GM20000 (cell line): ENCODE data around the gene AGTR1.

ENCODE experiments used
- DNase-seq: peaks from one replicate; pipeline ENCODE4 v3.0.0; 2012; ENCODE audit warnings: low spot score
- TF ChIP-seq, protein P1 (sequence below): IDR thresholded peaks from 2 replicates; pipeline ENCODE4 v1.5.1; 2012; ENCODE audit warnings: mild to moderate bottlenecking, control low read depth; ENCODE audit errors: extremely low read depth, missing control alignments

AGTR1 gene

DNA sequence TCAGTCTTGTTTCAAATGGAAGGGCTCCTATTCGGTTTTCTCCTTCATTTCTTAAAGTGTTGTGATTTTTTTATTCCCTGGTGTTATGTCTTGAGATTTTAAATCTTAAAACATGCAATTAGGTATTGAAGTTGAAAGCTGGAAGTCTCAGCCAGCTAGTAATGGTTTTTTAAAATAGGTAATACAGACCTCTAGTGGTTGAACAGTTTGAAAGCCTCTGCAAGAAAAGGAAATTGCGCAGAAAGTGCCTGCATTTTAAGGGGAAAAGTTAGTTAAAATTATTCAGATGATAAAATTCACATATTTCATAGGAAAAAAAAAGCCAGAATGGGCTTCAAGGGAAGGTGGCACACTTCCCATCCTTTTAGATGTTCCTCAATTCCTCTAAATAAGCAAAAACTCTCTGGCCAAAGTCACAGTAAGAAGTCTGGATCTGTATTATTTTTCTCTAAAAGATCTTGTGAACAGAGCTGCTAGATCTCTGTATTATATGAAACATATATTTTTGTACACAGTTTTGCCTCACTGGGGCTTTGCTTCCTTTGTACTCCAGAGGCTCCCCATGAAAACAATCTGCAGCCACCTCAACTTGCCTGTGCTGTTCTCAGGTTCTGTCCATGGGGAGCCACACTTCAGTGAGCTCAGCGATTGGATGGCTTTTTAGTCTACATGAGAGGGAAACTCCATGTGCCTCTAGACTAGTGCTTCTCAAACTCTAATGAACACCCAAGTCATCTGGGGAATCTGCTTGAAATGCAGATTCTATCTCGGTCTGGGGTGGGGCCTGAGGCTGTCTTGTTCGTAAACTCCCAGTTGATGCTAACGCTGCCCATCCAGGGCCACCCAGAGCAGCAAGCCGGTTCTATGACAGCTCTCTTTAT is 21.5 kb downstream of the AGTR1 start:
- no peak for DNase-seq

GRCh38 chr3:148720873-148721272 is 23.2 kb downstream of the AGTR1 start:
- DNase-seq: no peak
- TF ChIP-seq, protein P1, sequence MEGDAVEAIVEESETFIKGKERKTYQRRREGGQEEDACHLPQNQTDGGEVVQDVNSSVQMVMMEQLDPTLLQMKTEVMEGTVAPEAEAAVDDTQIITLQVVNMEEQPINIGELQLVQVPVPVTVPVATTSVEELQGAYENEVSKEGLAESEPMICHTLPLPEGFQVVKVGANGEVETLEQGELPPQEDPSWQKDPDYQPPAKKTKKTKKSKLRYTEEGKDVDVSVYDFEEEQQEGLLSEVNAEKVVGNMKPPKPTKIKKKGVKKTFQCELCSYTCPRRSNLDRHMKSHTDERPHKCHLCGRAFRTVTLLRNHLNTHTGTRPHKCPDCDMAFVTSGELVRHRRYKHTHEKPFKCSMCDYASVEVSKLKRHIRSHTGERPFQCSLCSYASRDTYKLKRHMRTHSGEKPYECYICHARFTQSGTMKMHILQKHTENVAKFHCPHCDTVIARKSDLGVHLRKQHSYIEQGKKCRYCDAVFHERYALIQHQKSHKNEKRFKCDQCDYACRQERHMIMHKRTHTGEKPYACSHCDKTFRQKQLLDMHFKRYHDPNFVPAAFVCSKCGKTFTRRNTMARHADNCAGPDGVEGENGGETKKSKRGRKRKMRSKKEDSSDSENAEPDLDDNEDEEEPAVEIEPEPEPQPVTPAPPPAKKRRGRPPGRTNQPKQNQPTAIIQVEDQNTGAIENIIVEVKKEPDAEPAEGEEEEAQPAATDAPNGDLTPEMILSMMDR: no peak

More for the DNA sequence above, 21.5 kb downstream of the AGTR1 start:
- TF ChIP-seq, protein P1: no peak

- no peak for DNase-seq
- TF ChIP-seq, protein P1: no peak
Observed at GRCh38 chr3:148723631-148724030, 25.9 kb downstream of the AGTR1 start.

GRCh38 chr3:148727231-148727630 is 29.5 kb downstream of the AGTR1 start:
- peak; percentile 11 for DNase-seq

GRCh38 chr3:148728753-148729152 is 31.1 kb downstream of the AGTR1 start:
- no peak for DNase-seq
- TF ChIP-seq, protein P1: no peak

More at GRCh38 chr3:148727231-148727630, 29.5 kb downstream of the AGTR1 start:
- TF ChIP-seq, protein P1: peak; percentile 39

DNA sequence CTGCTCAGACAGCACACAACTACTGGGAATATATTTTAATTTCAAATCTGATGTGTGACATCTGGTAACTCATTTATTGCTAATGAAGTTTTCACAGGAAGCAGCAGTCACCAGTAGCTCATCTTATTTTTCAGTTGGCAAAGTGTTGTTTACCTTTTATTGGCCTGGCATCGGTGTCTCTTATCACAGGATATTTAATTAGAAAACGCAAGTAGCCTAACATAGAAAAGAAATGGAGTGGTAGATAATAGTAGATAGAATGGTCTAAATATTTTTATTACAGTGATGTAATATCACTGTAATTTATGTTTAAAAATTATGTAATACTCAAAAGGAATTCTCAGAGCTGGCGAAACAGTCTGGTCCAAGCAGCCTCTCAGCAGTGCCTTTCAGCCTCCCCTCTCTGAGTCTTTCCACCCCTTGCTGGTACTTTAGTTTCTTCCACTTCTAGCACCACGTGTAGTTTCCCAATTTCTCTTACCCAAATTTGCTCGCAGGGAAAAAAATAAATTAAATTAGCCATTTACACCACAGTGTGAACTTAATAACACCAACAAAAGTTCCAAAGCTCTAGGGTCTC is 31.9 kb downstream of the AGTR1 start:
- no peak for DNase-seq
- TF ChIP-seq, protein P1: no peak

- TF ChIP-seq, protein P1: no peak
- DNase-seq: no peak
Observed at GRCh38 chr3:148730676-148731075, 33.0 kb downstream of the AGTR1 start.
